ENCODE measurements around the gene WDR45. TPM values are rescaled to one million over a fixed set of nuclear protein-coding genes. Genes with fewer than 3 reads are reported as not detected.
"Not testable (repeated sequence)": the region's sequence is repeated elsewhere in the genome, so short reads cannot be mapped to it uniquely, and the experiment has no call there.

WDR45 gene
- 46.4 TPM for total RNA-seq (ENCODE audit: unreplicated experiment)
- long read RNA-seq, transcript WDR45-207 (11 exons, 1,639 nt) = major isoform, 24 of 42 reads
- long read RNA-seq, partial matches to known transcripts = 4 of 42 reads
- long read RNA-seq, other reads (novel, unspliced or antisense) = 10 of 42 reads

DNA sequence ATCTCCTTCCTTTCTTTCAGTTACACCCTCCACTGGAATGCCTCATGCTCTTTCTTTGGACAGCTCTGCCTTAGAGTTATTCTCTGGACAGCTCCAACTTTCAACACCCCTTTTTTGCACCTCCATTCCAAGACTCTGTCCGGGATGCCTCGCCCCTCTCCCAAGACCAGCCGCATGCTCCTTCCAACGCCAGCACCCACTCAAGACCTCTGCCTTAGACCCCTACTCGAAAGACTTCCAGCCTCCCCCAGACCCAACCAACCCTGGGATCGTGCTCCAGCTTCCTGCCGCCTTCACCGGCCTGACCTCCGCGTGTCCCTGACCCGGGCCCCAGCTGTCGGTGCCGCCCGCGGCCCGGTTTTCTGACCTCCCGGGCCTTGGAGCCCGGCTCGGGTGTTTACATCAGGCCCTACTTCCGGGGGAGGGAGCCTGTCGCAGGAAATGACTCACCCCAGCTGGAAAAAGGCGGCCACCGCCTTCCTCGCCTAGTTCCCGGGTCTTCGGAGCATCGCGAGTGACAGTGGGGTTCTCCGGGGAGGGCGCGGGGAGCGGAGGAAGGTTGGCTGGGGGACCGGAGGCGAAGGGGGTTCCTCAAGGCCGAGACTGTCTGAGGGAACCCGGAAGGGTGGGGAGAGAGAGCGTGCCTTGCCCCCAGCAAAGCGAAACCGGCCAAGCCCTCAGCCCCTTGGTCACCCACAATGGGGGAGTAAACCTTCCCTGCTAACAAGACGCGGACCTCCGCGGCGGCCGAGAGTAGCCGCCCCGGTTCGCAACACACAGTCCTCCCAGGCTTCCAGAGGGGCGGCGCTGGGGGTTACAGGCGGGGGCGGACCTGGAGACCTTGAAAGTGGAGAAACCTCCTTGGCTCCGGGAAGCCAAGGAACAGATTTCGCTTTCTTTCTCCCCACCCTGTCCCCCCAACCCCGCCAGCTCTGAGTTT is at the start of gene WDR45:
TSS of gene WDR45 (minus strand) at position 399 of the 940 bp plus-strand sequence. CDS start 1,792 bp downstream, outside the sequence.
- peaks cover 4% of the 10 kb centered on the region for H3K4me1 Mint-ChIP-seq (ENCODE audit: unreplicated experiment)
- H3K27ac Mint-ChIP-seq (ENCODE audit: unreplicated experiment) = peak within 1 kb of the TSS; percentile 93
- no peaks in the 10 kb centered on the region for H3K27me3 Mint-ChIP-seq (ENCODE audit: unreplicated experiment)
- no peaks in the 10 kb centered on the region for H3K36me3 Mint-ChIP-seq (ENCODE audit: low read depth, unreplicated experiment)
- no peak for TF ChIP-seq CTCF (IDR thresholded peaks at IDR 0.05; ENCODE audit: unreplicated experiment)
- H3K4me3 Mint-ChIP-seq (ENCODE audit: unreplicated experiment) = peak within 1 kb of the TSS; percentile 96
- H3K9me3 Mint-ChIP-seq (ENCODE audit: unreplicated experiment) = no peaks in the 10 kb centered on the region
- peak; percentile 59 for DNase-seq (ENCODE audit: low spot score)

DNA sequence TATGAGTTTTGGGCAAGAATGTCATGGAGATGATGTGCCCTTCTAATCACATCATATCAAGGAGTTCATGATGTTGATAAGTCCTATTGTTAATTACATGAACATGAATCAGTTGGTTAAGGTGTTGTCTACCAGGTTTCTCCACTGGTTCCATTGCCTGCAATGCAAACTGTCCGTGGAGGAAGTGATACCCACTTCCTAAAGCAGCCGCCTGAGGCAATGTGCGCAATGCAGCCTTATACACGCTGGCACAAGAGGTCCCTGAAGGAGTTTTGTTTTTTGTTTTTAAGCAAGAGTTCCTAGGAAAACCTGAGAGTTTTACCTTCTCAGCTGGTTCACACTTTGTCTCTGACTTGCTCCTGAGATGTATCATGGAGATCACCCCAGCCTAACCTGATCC is 49.7 kb upstream of the WDR45 start:
- DNase-seq (ENCODE audit: low spot score) = no peak
- H3K27me3 Mint-ChIP-seq (ENCODE audit: unreplicated experiment) = no peaks in the 10 kb centered on the region
- H3K27ac Mint-ChIP-seq (ENCODE audit: unreplicated experiment) = no peak overlapping the region
- TF ChIP-seq CTCF (IDR thresholded peaks at IDR 0.05; ENCODE audit: unreplicated experiment) = no peak
- H3K4me1 Mint-ChIP-seq (ENCODE audit: unreplicated experiment) = no peaks in the 10 kb centered on the region
- no peaks in the 10 kb centered on the region for H3K36me3 Mint-ChIP-seq (ENCODE audit: low read depth, unreplicated experiment)
- H3K9me3 Mint-ChIP-seq (ENCODE audit: unreplicated experiment) = no peaks in the 10 kb centered on the region
- no peak overlapping the region for H3K4me3 Mint-ChIP-seq (ENCODE audit: unreplicated experiment)

DNA sequence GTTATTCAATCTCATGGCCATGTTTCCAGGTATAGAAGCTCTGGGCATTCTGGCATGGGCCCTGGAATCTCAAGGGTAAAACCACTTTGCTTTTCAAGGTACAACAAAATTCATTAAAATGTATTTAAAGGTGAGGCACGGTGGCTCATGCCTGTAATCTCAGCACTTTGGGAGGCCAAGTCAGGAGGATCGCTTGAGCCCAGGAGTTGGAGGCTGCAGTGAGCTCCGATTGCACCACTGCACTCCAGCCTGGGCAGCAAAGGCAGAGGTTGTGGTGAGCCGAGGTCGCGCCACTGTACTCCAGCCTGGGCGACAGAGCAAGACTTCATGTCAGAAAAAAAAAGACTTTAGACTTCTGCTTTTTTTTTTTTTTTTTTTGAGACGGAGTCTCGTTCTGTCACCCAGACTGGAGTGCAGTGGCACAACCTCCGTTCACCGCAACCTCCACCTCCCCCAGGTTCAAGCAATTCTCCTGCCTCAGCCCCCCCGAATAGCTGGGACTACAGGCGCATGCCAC is 48.1 kb upstream of the WDR45 start:
- not testable (repeated sequence) for H3K9me3 Mint-ChIP-seq (ENCODE audit: unreplicated experiment); H3K4me1 Mint-ChIP-seq (ENCODE audit: unreplicated experiment); H3K36me3 Mint-ChIP-seq (ENCODE audit: low read depth, unreplicated experiment); DNase-seq (ENCODE audit: low spot score); H3K27ac Mint-ChIP-seq (ENCODE audit: unreplicated experiment); H3K4me3 Mint-ChIP-seq (ENCODE audit: unreplicated experiment); H3K27me3 Mint-ChIP-seq (ENCODE audit: unreplicated experiment)

DNA sequence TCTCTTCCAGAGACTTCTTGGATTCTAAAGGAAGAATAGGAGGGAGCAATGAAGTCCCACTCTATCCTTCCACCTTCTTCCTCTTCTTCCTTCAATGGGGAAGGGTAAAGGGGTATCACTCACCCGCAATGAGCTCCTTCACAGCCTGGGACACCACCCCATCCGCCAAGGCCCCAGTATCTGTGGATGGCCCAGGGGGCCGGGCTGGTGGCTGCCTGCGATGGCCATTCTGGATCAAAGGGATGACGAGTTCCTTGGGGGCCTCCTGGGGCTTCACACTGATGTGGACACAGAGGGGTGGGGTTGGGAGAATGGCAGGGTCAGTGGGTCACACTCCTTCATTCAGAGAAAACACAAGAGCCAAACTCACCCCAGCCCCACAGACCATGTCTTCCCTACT is 42.8 kb upstream of the WDR45 start:
- H3K27me3 Mint-ChIP-seq (ENCODE audit: unreplicated experiment) = peaks cover 4% of the 10 kb centered on the region
- H3K4me1 Mint-ChIP-seq (ENCODE audit: unreplicated experiment) = peaks cover 9% of the 10 kb centered on the region
- H3K36me3 Mint-ChIP-seq (ENCODE audit: low read depth, unreplicated experiment) = peaks cover 20% of the 10 kb centered on the region
- no peak for DNase-seq (ENCODE audit: low spot score)
- no peak for TF ChIP-seq CTCF (IDR thresholded peaks at IDR 0.05; ENCODE audit: unreplicated experiment)
- H3K9me3 Mint-ChIP-seq (ENCODE audit: unreplicated experiment) = no peaks in the 10 kb centered on the region
- H3K4me3 Mint-ChIP-seq (ENCODE audit: unreplicated experiment) = peak overlapping the region; percentile 99
- no peak overlapping the region for H3K27ac Mint-ChIP-seq (ENCODE audit: unreplicated experiment)

DNA sequence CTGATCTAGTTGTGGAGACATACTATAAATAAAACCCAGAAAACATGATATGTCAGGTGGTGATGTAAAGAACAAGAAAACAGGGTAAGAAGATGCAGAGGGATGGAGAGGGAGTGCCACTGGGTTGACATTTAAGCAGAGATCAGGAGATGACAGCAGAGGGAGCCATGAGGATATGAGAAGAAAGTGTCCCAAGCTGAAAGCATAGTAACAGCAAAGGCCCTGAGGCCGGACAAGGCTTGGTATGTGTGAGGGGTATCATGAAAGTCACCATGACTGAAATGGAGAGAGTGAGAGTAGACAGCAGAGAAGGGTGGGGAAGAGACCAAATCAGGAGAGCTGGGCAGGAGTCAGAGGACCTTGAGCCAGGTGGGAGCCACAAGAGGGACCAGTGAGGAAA is 40.4 kb upstream of the WDR45 start:
- peaks cover 4% of the 10 kb centered on the region for H3K27me3 Mint-ChIP-seq (ENCODE audit: unreplicated experiment)
- peak overlapping the region; percentile 42 for H3K27ac Mint-ChIP-seq (ENCODE audit: unreplicated experiment)
- DNase-seq (ENCODE audit: low spot score) = no peak
- no peak for TF ChIP-seq CTCF (IDR thresholded peaks at IDR 0.05; ENCODE audit: unreplicated experiment)
- peaks cover 30% of the 10 kb centered on the region for H3K36me3 Mint-ChIP-seq (ENCODE audit: low read depth, unreplicated experiment)
- H3K4me1 Mint-ChIP-seq (ENCODE audit: unreplicated experiment) = peaks cover 9% of the 10 kb centered on the region
- H3K9me3 Mint-ChIP-seq (ENCODE audit: unreplicated experiment) = no peaks in the 10 kb centered on the region
- peak overlapping the region; percentile 51 for H3K4me3 Mint-ChIP-seq (ENCODE audit: unreplicated experiment)

Data from endothelial cell (in vitro differentiated cells).